T follicular helper cell (primary cell): ENCODE data around the gene MOB3B.
"Not testable (repeated sequence)": the region's sequence is repeated elsewhere in the genome, so short reads cannot be mapped to it uniquely, and the experiment has no call there.

ENCODE experiments used
- DNase-seq: peaks from one replicate; pipeline ENCODE4 v3.0.0-alpha.2; 2020; ENCODE audit warnings: low read depth

The MOB3B gene

GRCh38 chr9:27422279-27422834 is 107.3 kb downstream of the MOB3B start:
- no peak for DNase-seq

- no peak for DNase-seq
Observed at GRCh38 chr9:27421577-27421976, 108.0 kb downstream of the MOB3B start.

- DNase-seq, result not testable (repeated sequence)
Observed at GRCh38 chr9:27419558-27419957, 110.1 kb downstream of the MOB3B start.

DNA sequence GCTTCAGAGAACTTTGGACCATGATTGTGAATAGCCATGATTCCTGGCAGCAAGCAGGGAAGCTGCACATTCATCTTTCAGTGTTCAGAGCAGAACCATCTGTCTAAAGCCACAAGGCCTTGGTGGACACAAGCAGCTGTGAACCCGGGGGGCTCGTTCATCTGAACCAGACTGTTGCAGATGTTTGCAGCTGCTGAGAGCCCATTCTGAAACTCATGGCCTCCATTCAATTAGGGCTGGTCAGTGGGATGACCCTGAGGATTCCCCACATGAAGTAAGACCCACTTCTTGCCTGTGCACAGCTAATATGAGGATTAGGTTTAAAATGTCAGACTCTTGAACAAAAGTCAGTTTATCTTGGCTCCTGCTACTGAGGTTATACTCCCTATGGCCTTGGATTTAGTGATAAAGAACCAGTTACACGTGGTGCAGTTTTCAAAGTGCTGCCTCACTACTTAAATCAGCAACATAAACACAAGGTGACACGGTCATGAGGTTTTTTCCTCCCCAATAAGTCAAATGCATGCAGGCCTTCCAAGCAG is 115.3 kb downstream of the MOB3B start:
- DNase-seq, result no peak

GRCh38 chr9:27413511-27414219 is 115.9 kb downstream of the MOB3B start:
- DNase-seq, result no peak

DNA sequence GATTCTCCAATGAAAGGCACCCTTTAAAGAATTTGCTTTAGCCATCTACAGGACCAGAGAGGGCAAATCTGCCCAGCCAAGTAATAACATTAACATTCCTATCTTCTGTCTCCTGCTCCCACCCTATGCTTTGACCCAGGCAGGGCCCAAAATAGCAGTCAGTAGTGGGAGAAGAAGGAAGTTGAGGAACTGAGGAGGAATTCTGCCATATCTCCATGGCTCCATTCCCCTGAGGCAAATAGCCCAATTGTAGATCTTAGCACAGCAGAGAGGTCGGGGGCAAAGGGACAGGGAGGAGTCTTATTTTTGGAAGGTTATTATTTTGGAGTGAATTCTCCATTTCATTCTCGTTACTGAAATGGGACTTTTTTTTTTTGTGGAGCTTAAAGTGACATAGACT is 116.7 kb downstream of the MOB3B start:
- DNase-seq, result no peak

- DNase-seq, result no peak
Observed at GRCh38 chr9:27412081-27412480, 117.5 kb downstream of the MOB3B start.

DNA sequence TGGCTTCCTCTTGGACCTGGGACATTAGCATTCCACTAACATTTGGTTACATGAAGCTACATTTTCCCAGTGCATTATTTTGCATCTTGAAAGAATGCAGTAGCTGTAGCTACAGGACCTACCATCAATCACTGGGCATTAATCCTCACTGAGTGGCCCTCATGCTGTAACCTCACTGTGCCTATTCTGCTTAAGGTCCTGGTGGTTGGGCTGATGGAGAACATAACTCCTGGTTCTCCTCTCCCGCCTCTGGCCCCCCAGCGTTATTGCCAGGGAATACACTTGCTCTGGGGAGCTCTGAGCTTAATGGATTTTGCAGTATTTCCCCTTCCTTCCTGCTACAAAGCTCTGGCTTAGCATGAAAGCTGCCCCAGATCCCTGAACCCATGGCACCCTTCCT is 121.1 kb downstream of the MOB3B start:
- no peak for DNase-seq

DNA sequence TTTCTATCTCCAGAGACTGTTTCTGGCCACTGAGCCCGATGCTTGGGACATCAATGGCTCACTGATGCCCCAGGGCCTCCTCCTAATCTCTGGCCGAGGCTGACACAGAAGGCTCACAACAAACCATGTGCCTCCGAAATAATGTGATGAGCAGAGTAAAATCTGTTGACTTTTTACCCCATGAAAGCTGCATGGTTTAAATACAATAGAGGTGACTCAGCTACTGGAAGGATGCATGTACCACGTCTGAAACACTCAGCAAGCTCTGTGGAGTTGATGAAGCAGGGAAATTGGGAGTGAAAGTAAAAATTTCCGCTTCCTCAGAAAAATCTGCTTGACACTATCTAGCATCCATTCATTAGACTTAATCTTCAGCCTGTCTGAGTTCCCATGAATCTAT is 121.6 kb downstream of the MOB3B start:
- no peak for DNase-seq

- DNase-seq, result no peak
Observed at GRCh38 chr9:27407491-27407890, 122.1 kb downstream of the MOB3B start.

DNA sequence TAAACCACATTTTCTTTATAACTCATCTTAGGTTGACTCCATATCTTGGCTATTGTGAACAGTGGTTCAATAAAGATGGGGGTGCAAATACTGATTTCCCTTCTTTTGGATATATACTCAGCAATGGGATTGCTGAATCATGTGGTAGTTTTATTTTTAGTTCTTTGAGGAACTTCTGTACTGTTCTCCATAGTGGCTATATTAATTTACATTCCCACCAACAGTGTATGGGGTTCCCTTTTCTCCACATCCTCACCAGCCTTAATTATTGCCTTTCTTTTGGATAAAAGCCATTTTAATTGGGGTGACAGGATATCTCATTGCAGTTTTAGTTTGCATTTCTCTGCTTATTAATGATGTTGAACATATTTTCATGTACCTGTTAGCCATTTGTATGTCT is 125.0 kb downstream of the MOB3B start:
- no peak for DNase-seq

GRCh38 chr9:27402626-27403025 is 127.0 kb downstream of the MOB3B start:
- no peak for DNase-seq

DNA sequence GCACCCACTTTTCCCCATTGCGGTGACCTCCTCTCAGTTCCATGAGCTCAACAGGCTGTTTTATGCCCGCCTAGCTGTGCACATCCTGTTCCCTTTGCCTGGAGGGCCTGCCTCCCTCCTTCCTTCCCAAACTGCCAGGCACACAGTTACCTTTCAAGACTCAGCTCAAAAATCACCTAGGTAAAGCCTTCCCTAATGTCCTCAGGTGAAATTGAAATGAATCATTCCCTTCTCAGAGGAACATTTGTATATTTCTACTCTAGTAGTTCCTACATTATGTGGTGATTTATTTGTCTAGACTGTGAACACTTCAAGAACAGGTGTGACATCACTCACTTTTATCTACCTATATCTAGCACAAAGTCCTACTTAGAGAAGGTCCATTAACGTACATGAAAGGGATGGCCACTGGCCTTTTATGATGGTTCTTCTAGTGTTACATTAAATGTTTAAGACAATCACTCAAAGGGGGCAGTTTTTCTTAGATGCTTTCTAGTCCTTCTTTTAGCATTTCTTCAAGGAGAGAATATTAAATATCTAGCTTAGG is 129.2 kb downstream of the MOB3B start:
- no peak for DNase-seq

GRCh38 chr9:27398982-27399653 is 130.5 kb downstream of the MOB3B start:
- DNase-seq, result no peak

DNA sequence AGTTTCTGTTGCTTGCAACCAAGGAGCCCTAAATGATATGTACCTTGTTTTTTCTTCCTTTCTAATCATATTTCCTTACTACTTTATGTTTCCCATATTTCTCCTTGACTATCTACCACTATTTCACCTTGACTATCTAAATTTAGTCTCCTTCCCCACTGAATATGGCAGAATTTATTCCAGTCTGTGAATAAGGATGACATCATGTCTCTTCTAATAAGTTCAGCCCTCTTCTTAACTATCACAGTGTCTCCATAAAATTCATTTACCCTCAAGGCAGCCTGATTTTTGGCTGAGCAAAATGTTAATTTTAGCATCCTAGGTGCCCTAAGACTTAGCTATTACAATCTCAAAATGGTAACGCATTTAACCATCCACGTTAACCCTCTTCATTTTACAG is 133.1 kb downstream of the MOB3B start:
- no peak for DNase-seq

DNA sequence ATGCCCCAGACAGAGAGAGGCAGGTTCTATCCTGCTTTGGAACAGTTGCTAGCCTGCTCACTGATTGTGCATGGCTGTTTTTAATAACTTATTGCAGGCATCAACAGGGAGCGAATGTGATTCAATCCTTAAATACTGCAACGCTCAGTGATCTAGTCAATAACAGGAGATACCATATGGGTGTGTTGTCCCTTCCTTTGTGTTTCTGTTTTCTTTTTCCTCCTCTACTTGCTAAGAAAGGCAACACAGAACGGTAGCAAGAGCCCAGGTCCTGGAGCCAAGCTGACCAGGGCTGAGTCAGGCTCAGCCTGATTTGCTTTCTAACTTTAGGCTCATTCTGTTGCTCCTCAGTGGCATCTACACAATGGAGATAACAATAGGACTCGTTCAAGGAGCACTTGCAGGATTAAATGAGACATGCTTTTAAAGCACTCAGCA is 134.1 kb downstream of the MOB3B start:
- DNase-seq, result no peak

- DNase-seq, result no peak
Observed at GRCh38 chr9:27394826-27395201, 134.8 kb downstream of the MOB3B start.

GRCh38 chr9:27394154-27394825 is 135.3 kb downstream of the MOB3B start:
- no peak for DNase-seq

DNA sequence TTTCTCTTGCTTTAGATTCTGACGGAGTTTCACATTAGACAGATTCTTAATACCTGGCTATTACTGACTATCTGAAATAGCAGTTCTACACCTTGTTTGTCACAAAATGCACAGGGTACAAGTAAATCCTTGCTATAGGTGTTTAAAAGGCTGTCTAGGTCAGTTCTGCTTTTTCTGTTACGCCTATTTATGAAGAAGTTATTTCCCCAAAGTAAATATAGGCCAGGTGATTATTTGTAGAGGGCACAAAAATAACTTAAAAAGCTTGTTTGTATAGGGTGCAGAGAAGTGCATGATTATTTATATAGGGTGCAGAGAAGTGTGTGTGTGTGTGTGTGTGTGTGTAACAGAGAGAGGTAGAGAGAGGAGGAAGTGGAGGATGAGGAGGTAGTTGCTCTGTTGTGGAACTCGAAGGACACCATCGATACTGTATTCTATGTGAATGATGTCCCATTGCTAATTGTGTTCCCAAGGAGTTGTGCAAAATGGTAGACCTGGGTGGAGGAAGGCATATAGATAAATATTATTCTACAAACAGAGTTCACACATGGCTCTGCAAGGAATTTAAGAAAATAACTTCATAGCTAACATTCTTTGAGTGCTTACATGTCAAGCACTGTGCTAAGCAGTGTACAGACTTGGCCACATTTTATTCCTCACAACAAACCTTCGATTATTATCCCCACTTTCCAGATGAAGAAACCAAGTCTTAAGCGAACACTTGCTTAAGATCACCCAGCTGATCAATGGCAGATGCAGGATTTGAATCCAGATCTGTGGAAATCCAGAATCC is 136.4 kb downstream of the MOB3B start:
- DNase-seq, result no peak

DNA sequence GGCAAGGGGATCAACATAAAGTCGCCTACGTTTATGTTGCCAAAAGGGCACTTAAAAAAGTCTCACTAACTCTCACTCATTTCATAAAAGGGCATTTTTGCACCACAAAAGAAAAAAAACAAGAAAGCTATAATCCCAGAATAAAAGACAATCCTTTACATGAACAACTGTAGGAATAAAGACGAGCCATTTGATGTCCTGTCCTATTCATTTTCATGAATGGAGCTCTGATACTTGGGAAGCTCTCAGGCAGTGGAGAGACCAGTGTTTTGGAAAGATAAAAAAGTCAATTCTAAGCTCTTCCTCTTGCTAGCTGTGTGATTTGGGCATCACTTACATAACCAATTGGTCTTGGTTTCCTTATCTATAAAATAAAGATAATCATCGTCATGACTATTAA is 137.2 kb downstream of the MOB3B start:
- DNase-seq, result no peak
